K562 (cell line): ENCODE measurements around the gene JSRP1. TPM values are rescaled to one million over a fixed set of nuclear protein-coding genes. Genes with fewer than 3 reads are reported as not detected.

Source experiments
- ATAC-seq: fragments of 200-7000 bp; cut with Tn5 transposase; 3 replicates; pipeline ENCODE4 v1.9.1; 2020; ENCODE audit warnings: moderate library complexity
- BruUV-seq: library from RNA; stranded (reverse); fragments of 400-500 nt; replicated peaks from 2 replicates; lab custom pipeline; 2021; lab: Mats Ljungman, UMichigan
- CTCF ChIA-PET: fragments of 300-600 bp; formaldehyde crosslinking; extraction: SDS; loops from one replicate; lab custom pipeline; 2021; ENCODE audit warnings: low intra/inter-chr PET ratio; lab: Yijun Ruan, JAX
- POLR2A ChIA-PET: fragments of 300-600, 350-650 bp; sonication (Branson Sonifier 250); formaldehyde crosslinking; extraction: SDS; loops from one replicate; lab custom pipeline; 2021; ENCODE audit warnings: antibody characterized with exemption, inconsistent platforms; lab: Yijun Ruan, JAX
- DNase-seq, 4 experiments: peaks; one replicate each; pipeline versions ENCODE4 v3.0.0 to v3.0.0-alpha.2; 2011 to 2018; ENCODE audit warnings: low spot score in 3 of 4, mixed read lengths in 3 of 4; ENCODE audit errors: extremely low read depth in 1 of 4
- FAIRE-seq: peaks from 2 replicates; lab custom pipeline; 2011; peaks lifted over from hg19 to GRCh38; lab: Jason Lieb, UNC
- H2AFZ ChIP-seq: 2 replicates; pipeline ENCODE4 v1.6.0; 2011; ENCODE audit warnings: low read depth, low read length, control low read depth, inconsistent platforms
- H3K27ac ChIP-seq: fragments of 200-600 bp; 3 replicates; pipeline ENCODE4 v1.8.0; 2011; ENCODE audit warnings: low read depth, mild to moderate bottlenecking, control low read depth, inconsistent platforms, low read length, moderate library complexity, mixed read lengths; ENCODE audit errors: extremely low read depth
- H3K27me3 ChIP-seq, 2 experiments: fragments of 300-600 bp in 1 of 2; 2 replicates in 1 of 2; 3 replicates in 1 of 2; pipeline versions ENCODE4 v1.6.0 to v1.8.0; 2011; ENCODE audit warnings: inconsistent platforms in 2 of 2, low read length in 2 of 2, mild to moderate bottlenecking in 1 of 2, mixed read lengths in 1 of 2, moderate library complexity in 1 of 2; ENCODE audit not compliant: control insufficient read depth in 2 of 2, insufficient read depth in 2 of 2
- H3K36me3 ChIP-seq: fragments of 300-600 bp; 3 replicates; pipeline ENCODE4 v1.8.0; 2011; ENCODE audit warnings: mild to moderate bottlenecking, low read length, inconsistent platforms; ENCODE audit not compliant: control insufficient read depth, insufficient read depth
- H3K4me1 ChIP-seq, 2 experiments: fragments of 200-600 bp in 1 of 2; replicated peaks in 1 of 2; 2 replicates in 1 of 2; 3 replicates in 1 of 2; pipeline versions ENCODE4 v1.5.1 to v1.8.0; 2011; ENCODE audit warnings: inconsistent platforms in 2 of 2, low read length in 2 of 2, mild to moderate bottlenecking in 1 of 2, mixed read lengths in 1 of 2, moderate library complexity in 1 of 2; ENCODE audit not compliant: control insufficient read depth in 2 of 2, insufficient read depth in 2 of 2
- H3K4me2 ChIP-seq: 2 replicates; pipeline ENCODE4 v1.6.1; 2011; ENCODE audit warnings: low read length, control low read depth, inconsistent platforms, mixed read lengths; ENCODE audit not compliant: insufficient read depth
- H3K4me3 ChIP-seq: fragments of 200-600 bp; sonication (generic), shearing (Covaris generic); 2 replicates; pipeline ENCODE4 v1.5.1; 2016; ENCODE audit warnings: control low read depth, inconsistent platforms
- H3K79me2 ChIP-seq: fragments of 200-600 bp; 3 replicates; pipeline ENCODE4 v1.8.0; 2011; ENCODE audit warnings: low read length, inconsistent platforms; ENCODE audit not compliant: control insufficient read depth, insufficient read depth
- H3K9ac ChIP-seq, 2 experiments: 2 replicates each; pipeline versions ENCODE4 v1.6.0 to v1.6.1; 2011; ENCODE audit warnings: low read depth in 2 of 2, low read length in 2 of 2, control low read depth in 1 of 2, inconsistent platforms in 1 of 2, mild to moderate bottlenecking in 1 of 2, mixed read lengths in 1 of 2; ENCODE audit not compliant: insufficient read depth in 1 of 2
- H3K9me1 ChIP-seq: one replicate; pipeline ENCODE4 v1.6.0; 2011; ENCODE audit warnings: inconsistent platforms, mild to moderate bottlenecking, low read length, moderate library complexity; ENCODE audit not compliant: control insufficient read depth, insufficient read depth
- H3K9me3 ChIP-seq: replicated peaks from 2 replicates; pipeline ENCODE4 v1.5.1; 2011; ENCODE audit warnings: low read depth, low read length, inconsistent platforms; ENCODE audit not compliant: control insufficient read depth, insufficient read depth
- H4K20me1 ChIP-seq: replicated peaks from 2 replicates; pipeline ENCODE4 v1.6.1; 2011; ENCODE audit warnings: low read length, inconsistent platforms, mixed read lengths; ENCODE audit not compliant: control insufficient read depth, insufficient read depth
- E2F8 ChIP-seq: fragments of 450-650 bp; IDR thresholded peaks from 2 replicates; pipeline ENCODE4 v1.7.1; 2018; ENCODE audit warnings: mild to moderate bottlenecking, low read depth; ENCODE audit not compliant: partially characterized antibody
- MITF ChIP-seq: IDR thresholded peaks from 2 replicates; pipeline ENCODE4 v1.6.1; 2014; ENCODE audit warnings: antibody characterized with exemption
- MXD1 ChIP-seq: fragments of 250-450 bp; sonication (Bioruptor Pico); IDR thresholded peaks from 2 replicates; pipeline ENCODE4 v1.8.0; 2021; ENCODE audit warnings: borderline replicate concordance, mild to moderate bottlenecking, moderate library complexity; ENCODE audit not compliant: poor library complexity, severe bottlenecking
- POLR2A ChIP-seq: fragments of 450-650 bp; conservative IDR thresholded peaks from 2 replicates; pipeline ENCODE4 v1.6.1; 2016
- POLR2AphosphoS2 ChIP-seq: IDR thresholded peaks from 2 replicates; pipeline ENCODE4 v1.6.1; 2012; ENCODE audit warnings: low read length, improper control_type of control experiment
- POLR2G ChIP-seq: fragments of 200-400 bp; formaldehyde crosslinking; IDR thresholded peaks from 2 replicates; pipeline ENCODE4 v1.6.1; 2017; ENCODE audit warnings: low read depth, mild to moderate bottlenecking, antibody characterized with exemption, low read length, moderate library complexity
- RBM22 ChIP-seq: fragments of 200-400 bp; formaldehyde crosslinking; IDR thresholded peaks from 2 replicates; pipeline ENCODE4 v1.6.1; 2018; ENCODE audit warnings: low read length, low read depth; ENCODE audit not compliant: poor library complexity, severe bottlenecking
- ZFX ChIP-seq: sonication (generic); formaldehyde crosslinking; IDR thresholded peaks from 2 replicates; pipeline ENCODE4 v1.8.0; 2022; ENCODE audit warnings: mild to moderate bottlenecking, missing genetic modification reagents, moderate library complexity
- ZNF785 ChIP-seq: fragments of 250-450 bp; sonication (Bioruptor Pico); IDR thresholded peaks from 2 replicates; pipeline ENCODE4 v1.4.0; 2020; ENCODE audit warnings: mild to moderate bottlenecking
- WGBS: fragments of 100-300 bp; shearing (Covaris generic); methylation state at CpG from one replicate; pipeline ENCODE4 v1.1.6; 2016; ENCODE audit warnings: low coverage, mixed read lengths; ENCODE audit not compliant: insufficient coverage; ENCODE audit errors: missing lambda C conversion rate; 5-methylcytosine and 5-hydroxymethylcytosine counted together
- in situ Hi-C: fragments of 300-500 bp; cut with MboI; formaldehyde crosslinking; loops from 4 replicates; pipeline ENCODE4 v1.15.0; 2018; ENCODE audit warnings: inconsistent platforms, mixed read lengths
- intact Hi-C: fragments of 100-400 bp; cut with micrococcal nuclease; formaldehyde crosslinking; loops from 2 replicates; pipeline ENCODE4 v1.14.2; 2022
- polyA plus RNA-seq, 8 experiments: library from polyadenylated mRNA; depleted of rRNA in 4 of 8; stranded (reverse) in 5 of 8; unstranded in 3 of 8; fragments of >200 nt; fragmentation: Nextera tagmentation in 2 of 8; fragmentation: Illumina TruSeq in 1 of 8; extraction: Ambion mirVana in 2 of 8; extraction: Trizol in 1 of 8; gene quantifications; 2 replicates each; pipeline versions ENCODE4 v1.2.1 to v1.2.3, GENCODE V29; 2011 to 2014; ENCODE audit warnings: inconsistent platforms in 1 of 8, missing spikeins in 1 of 8
- total RNA-seq, 7 experiments: library from RNA; depleted of rRNA in 6 of 7; stranded (reverse); fragments of >200 nt in 6 of 7; fragmentation: Illumina TruSeq in 2 of 7; extraction: Trizol in 2 of 7; gene quantifications; 2 replicates each; pipeline versions ENCODE4 v1.2.1 to v1.2.3, GENCODE V29; 2011 to 2021; ENCODE audit warnings: low replicate concordance in 1 of 7

JSRP1 gene
- total and polyA plus RNA-seq, 9 of the 15 experiments (the other 6 are each of a cell fraction or from before 2014, with no cell fraction given), result 0.08 to 1.2 (median 0.51) TPM; not detected in 4

GRCh38 chr19:2229103-2230032, 26.8 kb downstream of the JSRP1 start:
- no peak for FAIRE-seq
- no peak for ATAC-seq
- no peak for DNase-seq
- ChIA-PET POLR2A (interaction anchor here (1.0 to 1.9 kb wide), 5 partner anchors 8 to 74 kb away, joined by 3 to 9 read pairs (median 3); no protein-coding TSS in a partner anchor), CTCF (no interaction called here)
- 95% methylated on average over 33 of the region's 45 CpGs for WGBS
- Histone ChIP-seq H3K27ac (no peak overlapping the region; the same call in 2 of the 3 replicates), H3K79me2 (peaks cover 21% of the 10 kb centered on the region), H3K9me1 (no peaks in the 10 kb centered on the region), H4K20me1 (0 out of 2 replicates have a peak, but pooled peaks cover 7% of the 10 kb centered on the region), H3K9ac (peak overlapping the region in 1 of 2 experiments; percentile 35; a peak in 1 of 4 replicates), H3K4me3 (no peak overlapping the region), H2AFZ (no peak overlapping the region)
- no TSS peak for BruUV-seq
- intact Hi-C loops, result no loop called here
- 0 out of 2 replicates have a peak, but pooled peaks have one; percentile 23 for TF ChIP-seq POLR2A
- no peak for TF ChIP-seq MXD1 (CRISPR knock-in tag)
- peak; percentile 89 for TF ChIP-seq RBM22
- no peak for TF ChIP-seq MITF
- peak; percentile 43; the same call in 1 of the 2 replicates for TF ChIP-seq POLR2G
- no peak for TF ChIP-seq E2F8
- no peak for TF ChIP-seq ZFX
- no peak for TF ChIP-seq ZNF785 (CRISPR knock-in tag)
- peak; percentile 65; the same call in 1 of the 2 replicates for TF ChIP-seq POLR2AphosphoS2
- TF ChIP-seq, all 486 proteins: peak for 4
- in situ Hi-C loops, result loop anchor here (10.0 kb wide), 1 partner anchor 85 kb away; no protein-coding TSS in a partner anchor
- peaks cover 93% of the 10 kb centered on the region; the same call in 2 of the 3 replicates for H3K36me3 ChIP-seq
- no peaks in the 10 kb centered on the region for H3K9me3 ChIP-seq
- H3K4me1 ChIP-seq, result peaks cover 0 to 67% of the 10 kb centered on the region in 2 experiments; a peak in 2 of 5 replicates
- no peaks in the 10 kb centered on the region for H3K27me3 ChIP-seq
- no peak overlapping the region for H3K4me2 ChIP-seq
